Muscle layer of duodenum (tissue), 2 donors: Measurements from ENCODE around the gene COX8C.
"Not testable (repeated sequence)": the region's sequence is repeated elsewhere in the genome, so short reads cannot be mapped to it uniquely, and the experiment has no call there.

Source experiments
- H3K27ac ChIP-seq: one replicate; pipeline ENCODE4 v1.7.0; 2013; ENCODE audit warnings: mild to moderate bottlenecking, low read length
- H3K27me3 ChIP-seq: one replicate; pipeline ENCODE4 v1.7.0; 2013; ENCODE audit warnings: low read depth, mild to moderate bottlenecking, control low read depth, low read length
- H3K36me3 ChIP-seq, 2 donors: one replicate each; pipeline ENCODE4 v1.7.0; 2013; ENCODE audit warnings: low read length in 2 of 2, control low read depth in 1 of 2, mild to moderate bottlenecking in 1 of 2; ENCODE audit not compliant: insufficient read depth in 2 of 2, control insufficient read depth in 1 of 2
- H3K4me1 ChIP-seq, 2 donors: one replicate each; pipeline ENCODE4 v1.7.0; 2013; ENCODE audit warnings: low read length in 2 of 2, mild to moderate bottlenecking in 2 of 2, control low read depth in 1 of 2, moderate library complexity in 1 of 2; ENCODE audit not compliant: insufficient read depth in 2 of 2, control insufficient read depth in 1 of 2
- H3K4me3 ChIP-seq, 2 donors: one replicate each; pipeline ENCODE4 v1.7.0; 2013; ENCODE audit warnings: low read length in 2 of 2, low read depth in 1 of 2, mild to moderate bottlenecking in 1 of 2
- H3K9me3 ChIP-seq, 2 donors: one replicate each; pipeline ENCODE4 v1.7.0; 2013; ENCODE audit warnings: low read length in 2 of 2, control low read depth in 1 of 2, mild to moderate bottlenecking in 1 of 2; ENCODE audit not compliant: control insufficient read depth in 1 of 2
- donor health status: healthy.

COX8C gene

GRCh38 chr14:93381644-93382043, 34.7 kb downstream of the COX8C start:
- Histone ChIP-seq H3K36me3 (no peaks in the 10 kb centered on the region), H3K4me1 (no peaks in the 10 kb centered on the region), H3K4me3 (no peak overlapping the region), H3K9me3 (no peaks in the 10 kb centered on the region), H3K27me3 (no peaks in the 10 kb centered on the region), H3K27ac (no peak overlapping the region)

GRCh38 chr14:93384256-93384655, 37.3 kb downstream of the COX8C start:
- not testable (repeated sequence) for H3K9me3 ChIP-seq, H3K27me3 ChIP-seq, H3K27ac ChIP-seq, H3K4me3 ChIP-seq, H3K36me3 ChIP-seq, H3K4me1 ChIP-seq

- Histone ChIP-seq H3K36me3 (no peaks in the 10 kb centered on the region), H3K27ac (no peak overlapping the region), H3K9me3 (peaks cover 9 to 11% of the 10 kb centered on the region in 2 donors), H3K4me1 (no peaks in the 10 kb centered on the region), H3K27me3 (no peaks in the 10 kb centered on the region), H3K4me3 (no peak overlapping the region)
Measured at GRCh38 chr14:93395231-93395630, 48.2 kb downstream of the COX8C start.

- Histone ChIP-seq H3K27me3 (no peaks in the 10 kb centered on the region), H3K4me3 (no peak overlapping the region), H3K27ac (no peak overlapping the region), H3K36me3 (no peaks in the 10 kb centered on the region), H3K4me1 (no peaks in the 10 kb centered on the region), H3K9me3 (peaks cover 9 to 11% of the 10 kb centered on the region in 2 donors)
Measured at GRCh38 chr14:93396456-93396855, 49.5 kb downstream of the COX8C start.
